ENCODE results near the gene MAG. TPM values are rescaled to one million over a fixed set of nuclear protein-coding genes. Genes with fewer than 3 reads are reported as not detected.

MAG gene
- total and polyA plus RNA-seq, 2 of the 13 experiments (the other 11 are each of a cell fraction or from before 2014, with no cell fraction given) = 0.20 to 1.3 TPM

DNA sequence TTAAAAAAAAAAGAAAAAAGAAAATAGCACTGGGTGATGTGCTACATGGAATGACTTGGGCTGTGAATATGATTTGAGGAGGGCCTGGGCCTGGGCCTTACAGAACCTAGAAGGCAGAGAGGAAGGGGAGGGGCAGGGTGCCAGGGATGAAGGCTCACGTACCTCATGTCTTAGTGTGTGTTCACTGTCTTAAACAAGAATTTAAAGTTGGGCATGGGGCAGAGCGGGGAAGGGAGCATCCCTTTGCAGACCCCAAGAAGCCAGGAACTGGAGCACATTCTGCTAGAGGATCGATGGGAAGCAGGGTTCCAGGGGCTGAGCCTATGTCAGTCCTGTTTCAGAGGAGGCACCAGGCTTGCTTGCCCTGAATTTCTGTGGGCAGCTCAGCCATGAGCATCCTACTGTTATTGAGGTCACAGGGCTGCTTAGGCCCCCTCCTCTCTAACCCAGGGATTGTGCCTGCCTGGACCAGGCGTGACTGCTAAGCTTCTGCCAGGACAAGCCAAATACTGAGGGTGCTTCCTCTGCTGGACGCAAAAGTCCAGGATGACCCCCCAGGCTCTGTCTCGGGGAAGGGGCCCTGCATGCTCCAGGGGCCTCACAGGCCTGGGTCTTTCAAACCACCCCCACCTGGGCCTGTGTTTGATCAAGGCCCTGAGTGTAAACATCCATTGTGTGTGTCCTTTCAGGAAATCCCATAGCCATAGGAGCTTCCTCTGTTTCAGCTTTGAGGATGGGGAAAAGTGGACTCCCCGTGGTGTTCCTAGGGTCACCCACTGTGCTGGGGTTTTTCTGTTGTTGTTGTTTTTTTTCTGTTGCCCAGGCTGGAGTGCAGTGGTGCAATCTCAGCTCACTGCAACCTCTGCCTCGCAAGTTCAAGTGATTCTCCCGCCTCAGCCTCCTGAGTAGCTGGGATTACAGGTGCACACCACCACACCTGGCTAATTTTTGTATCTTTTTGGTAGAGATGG is 38.4 kb upstream of the MAG start (continued):
- TF ChIP-seq, protein P1, sequence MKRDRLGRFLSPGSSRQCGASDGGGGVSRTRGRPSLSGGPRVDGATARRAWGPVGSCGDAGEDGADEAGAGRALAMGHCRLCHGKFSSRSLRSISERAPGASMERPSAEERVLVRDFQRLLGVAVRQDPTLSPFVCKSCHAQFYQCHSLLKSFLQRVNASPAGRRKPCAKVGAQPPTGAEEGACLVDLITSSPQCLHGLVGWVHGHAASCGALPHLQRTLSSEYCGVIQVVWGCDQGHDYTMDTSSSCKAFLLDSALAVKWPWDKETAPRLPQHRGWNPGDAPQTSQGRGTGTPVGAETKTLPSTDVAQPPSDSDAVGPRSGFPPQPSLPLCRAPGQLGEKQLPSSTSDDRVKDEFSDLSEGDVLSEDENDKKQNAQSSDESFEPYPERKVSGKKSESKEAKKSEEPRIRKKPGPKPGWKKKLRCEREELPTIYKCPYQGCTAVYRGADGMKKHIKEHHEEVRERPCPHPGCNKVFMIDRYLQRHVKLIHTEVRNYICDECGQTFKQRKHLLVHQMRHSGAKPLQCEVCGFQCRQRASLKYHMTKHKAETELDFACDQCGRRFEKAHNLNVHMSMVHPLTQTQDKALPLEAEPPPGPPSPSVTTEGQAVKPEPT (CRISPR knock-in tag; IDR thresholded peaks at IDR 0.05; ENCODE audit: low read depth) = no peak
- no peak for TF ChIP-seq ZNF674 (CRISPR knock-in tag; IDR thresholded peaks at IDR 0.05; ENCODE audit: low read depth)
- no peak for TF ChIP-seq BRD4 (CRISPR knock-in tag; IDR thresholded peaks at IDR 0.05)
- no peak for TF ChIP-seq SIN3A (IDR thresholded peaks at IDR 0.05; ENCODE audit: borderline replicate concordance, low read depth, low read length)
- TF ChIP-seq YEATS2 (CRISPR knock-in tag; IDR thresholded peaks at IDR 0.05; ENCODE audit: borderline replicate concordance) = no peak
- TF ChIP-seq TCF7L2 (IDR thresholded peaks at IDR 0.05; ENCODE audit: low read depth, low read length) = no peak
- TF ChIP-seq, protein P2, sequence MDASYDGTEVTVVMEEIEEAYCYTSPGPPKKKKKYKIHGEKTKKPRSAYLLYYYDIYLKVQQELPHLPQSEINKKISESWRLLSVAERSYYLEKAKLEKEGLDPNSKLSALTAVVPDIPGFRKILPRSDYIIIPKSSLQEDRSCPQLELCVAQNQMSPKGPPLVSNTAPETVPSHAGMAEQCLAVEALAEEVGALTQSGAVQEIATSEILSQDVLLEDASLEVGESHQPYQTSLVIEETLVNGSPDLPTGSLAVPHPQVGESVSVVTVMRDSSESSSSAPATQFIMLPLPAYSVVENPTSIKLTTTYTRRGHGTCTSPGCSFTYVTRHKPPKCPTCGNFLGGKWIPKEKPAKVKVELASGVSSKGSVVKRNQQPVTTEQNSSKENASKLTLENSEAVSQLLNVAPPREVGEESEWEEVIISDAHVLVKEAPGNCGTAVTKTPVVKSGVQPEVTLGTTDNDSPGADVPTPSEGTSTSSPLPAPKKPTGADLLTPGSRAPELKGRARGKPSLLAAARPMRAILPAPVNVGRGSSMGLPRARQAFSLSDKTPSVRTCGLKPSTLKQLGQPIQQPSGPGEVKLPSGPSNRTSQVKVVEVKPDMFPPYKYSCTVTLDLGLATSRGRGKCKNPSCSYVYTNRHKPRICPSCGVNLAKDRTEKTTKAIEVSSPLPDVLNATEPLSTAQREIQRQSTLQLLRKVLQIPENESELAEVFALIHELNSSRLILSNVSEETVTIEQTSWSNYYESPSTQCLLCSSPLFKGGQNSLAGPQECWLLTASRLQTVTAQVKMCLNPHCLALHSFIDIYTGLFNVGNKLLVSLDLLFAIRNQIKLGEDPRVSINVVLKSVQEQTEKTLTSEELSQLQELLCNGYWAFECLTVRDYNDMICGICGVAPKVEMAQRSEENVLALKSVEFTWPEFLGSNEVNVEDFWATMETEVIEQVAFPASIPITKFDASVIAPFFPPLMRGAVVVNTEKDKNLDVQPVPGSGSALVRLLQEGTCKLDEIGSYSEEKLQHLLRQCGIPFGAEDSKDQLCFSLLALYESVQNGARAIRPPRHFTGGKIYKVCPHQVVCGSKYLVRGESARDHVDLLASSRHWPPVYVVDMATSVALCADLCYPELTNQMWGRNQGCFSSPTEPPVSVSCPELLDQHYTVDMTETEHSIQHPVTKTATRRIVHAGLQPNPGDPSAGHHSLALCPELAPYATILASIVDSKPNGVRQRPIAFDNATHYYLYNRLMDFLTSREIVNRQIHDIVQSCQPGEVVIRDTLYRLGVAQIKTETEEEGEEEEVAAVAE (CRISPR knock-in tag; IDR thresholded peaks at IDR 0.05; ENCODE audit: borderline replicate concordance) = no peak
- TF ChIP-seq ARHGAP35 (CRISPR knock-in tag; IDR thresholded peaks at IDR 0.05; ENCODE audit: borderline replicate concordance) = no peak
- TF ChIP-seq ZNF567 (CRISPR knock-in tag; IDR thresholded peaks at IDR 0.05; ENCODE audit: borderline replicate concordance) = no peak
- no peak for TF ChIP-seq U2AF1 (optimal IDR thresholded peaks at IDR 0.05; ENCODE audit: low read depth, low read length)
- peak; percentile 47; the same call in 1 of the 2 replicates for TF ChIP-seq MIXL1 (CRISPR knock-in tag; IDR thresholded peaks at IDR 0.05)
- TF ChIP-seq, protein P3, sequence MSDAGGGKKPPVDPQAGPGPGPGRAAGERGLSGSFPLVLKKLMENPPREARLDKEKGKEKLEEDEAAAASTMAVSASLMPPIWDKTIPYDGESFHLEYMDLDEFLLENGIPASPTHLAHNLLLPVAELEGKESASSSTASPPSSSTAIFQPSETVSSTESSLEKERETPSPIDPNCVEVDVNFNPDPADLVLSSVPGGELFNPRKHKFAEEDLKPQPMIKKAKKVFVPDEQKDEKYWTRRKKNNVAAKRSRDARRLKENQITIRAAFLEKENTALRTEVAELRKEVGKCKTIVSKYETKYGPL (CRISPR knock-in tag; IDR thresholded peaks at IDR 0.05) = no peak
- TF ChIP-seq ZNF589 (CRISPR knock-in tag; conservative IDR thresholded peaks at IDR 0.05) = no peak
- TF ChIP-seq, protein P4, sequence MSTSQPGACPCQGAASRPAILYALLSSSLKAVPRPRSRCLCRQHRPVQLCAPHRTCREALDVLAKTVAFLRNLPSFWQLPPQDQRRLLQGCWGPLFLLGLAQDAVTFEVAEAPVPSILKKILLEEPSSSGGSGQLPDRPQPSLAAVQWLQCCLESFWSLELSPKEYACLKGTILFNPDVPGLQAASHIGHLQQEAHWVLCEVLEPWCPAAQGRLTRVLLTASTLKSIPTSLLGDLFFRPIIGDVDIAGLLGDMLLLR (CRISPR knock-in tag; IDR thresholded peaks at IDR 0.05) = no peak
- TF ChIP-seq ZNF101 (CRISPR knock-in tag; IDR thresholded peaks at IDR 0.05; ENCODE audit: borderline replicate concordance, low read depth) = no peak
- TF ChIP-seq TP53 (CRISPR knock-in tag; conservative IDR thresholded peaks at IDR 0.05) = no peak
- TF ChIP-seq, protein P5, sequence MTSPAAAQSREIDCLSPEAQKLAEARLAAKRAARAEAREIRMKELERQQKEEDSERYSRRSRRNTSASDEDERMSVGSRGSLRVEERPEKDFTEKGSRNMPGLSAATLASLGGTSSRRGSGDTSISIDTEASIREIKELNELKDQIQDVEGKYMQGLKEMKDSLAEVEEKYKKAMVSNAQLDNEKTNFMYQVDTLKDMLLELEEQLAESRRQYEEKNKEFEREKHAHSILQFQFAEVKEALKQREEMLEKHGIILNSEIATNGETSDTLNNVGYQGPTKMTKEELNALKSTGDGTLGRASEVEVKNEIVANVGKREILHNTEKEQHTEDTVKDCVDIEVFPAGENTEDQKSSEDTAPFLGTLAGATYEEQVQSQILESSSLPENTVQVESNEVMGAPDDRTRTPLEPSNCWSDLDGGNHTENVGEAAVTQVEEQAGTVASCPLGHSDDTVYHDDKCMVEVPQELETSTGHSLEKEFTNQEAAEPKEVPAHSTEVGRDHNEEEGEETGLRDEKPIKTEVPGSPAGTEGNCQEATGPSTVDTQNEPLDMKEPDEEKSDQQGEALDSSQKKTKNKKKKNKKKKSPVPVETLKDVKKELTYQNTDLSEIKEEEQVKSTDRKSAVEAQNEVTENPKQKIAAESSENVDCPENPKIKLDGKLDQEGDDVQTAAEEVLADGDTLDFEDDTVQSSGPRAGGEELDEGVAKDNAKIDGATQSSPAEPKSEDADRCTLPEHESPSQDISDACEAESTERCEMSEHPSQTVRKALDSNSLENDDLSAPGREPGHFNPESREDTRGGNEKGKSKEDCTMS (CRISPR knock-in tag; conservative IDR thresholded peaks at IDR 0.05) = no peak
- TF ChIP-seq DNMT3B (CRISPR knock-in tag; conservative IDR thresholded peaks at IDR 0.05) = no peak
